GM21529 (cell line): Measurements from ENCODE around the gene MED27.
"Not testable (repeated sequence)": the region's sequence is repeated elsewhere in the genome, so short reads cannot be mapped to it uniquely, and the experiment has no call there.

Experiments
- ATAC-seq: cut with Tn5 transposase; IDR thresholded peaks from one replicate; pipeline ENCODE4 v1.9.1; 2021; ENCODE audit not compliant: unreplicated experiment

MED27 gene

GRCh38 chr9:132020820-132021510 is 58.7 kb downstream of the MED27 start:
- no peak for ATAC-seq

GRCh38 chr9:132020272-132020671 is 59.4 kb downstream of the MED27 start:
- ATAC-seq: no peak

GRCh38 chr9:132019702-132020101 is 60.0 kb downstream of the MED27 start:
- no peak for ATAC-seq

GRCh38 chr9:132018957-132019405 is 60.7 kb downstream of the MED27 start:
- no peak for ATAC-seq

GRCh38 chr9:132016456-132016855 is 63.2 kb downstream of the MED27 start:
- ATAC-seq: no peak

GRCh38 chr9:132015866-132016265 is 63.8 kb downstream of the MED27 start:
- no peak for ATAC-seq

- ATAC-seq: no peak
These were observed 65.4 kb downstream of the MED27 start for GRCh38 chr9:132014218-132014805.

- no peak for ATAC-seq
These were observed 66.8 kb downstream of the MED27 start for GRCh38 chr9:132012704-132013357.

GRCh38 chr9:132011896-132012295 is 67.8 kb downstream of the MED27 start:
- ATAC-seq: no peak

GRCh38 chr9:132011309-132011708 is 68.4 kb downstream of the MED27 start:
- no peak for ATAC-seq

GRCh38 chr9:132010201-132010600 is 69.5 kb downstream of the MED27 start:
- ATAC-seq: not testable (repeated sequence)

GRCh38 chr9:132008855-132009812 is 70.5 kb downstream of the MED27 start:
- ATAC-seq: no peak

- no peak for ATAC-seq
These were observed 71.4 kb downstream of the MED27 start for GRCh38 chr9:132008184-132008803.

- ATAC-seq: no peak
These were observed 72.2 kb downstream of the MED27 start for GRCh38 chr9:132007371-132008025.

- peak; percentile 76 for ATAC-seq
These were observed 72.8 kb downstream of the MED27 start for GRCh38 chr9:132006677-132007370.

GRCh38 chr9:132005899-132006298 is 73.8 kb downstream of the MED27 start:
- no peak for ATAC-seq

GRCh38 chr9:132004323-132004722 is 75.3 kb downstream of the MED27 start:
- no peak for ATAC-seq

GRCh38 chr9:132003896-132004295 is 75.8 kb downstream of the MED27 start:
- no peak for ATAC-seq

- no peak for ATAC-seq
These were observed 76.4 kb downstream of the MED27 start for GRCh38 chr9:132003319-132003704.
